HepG2 (cell line): ENCODE data around the gene UEVLD. TPM values are rescaled to one million over a fixed set of nuclear protein-coding genes. Genes with fewer than 3 reads are reported as not detected.

Experiments
- ATAC-seq: fragments of 200-7000 bp; cut with Tn5 transposase; 3 replicates; pipeline ENCODE4 v1.9.1; 2020; ENCODE audit warnings: mild to moderate bottlenecking, moderate library complexity
- BruUV-seq: library from RNA; stranded (reverse); fragments of 400-500 nt; replicated peaks from 2 replicates; lab custom pipeline; 2021; lab: Mats Ljungman, UMichigan
- CTCF ChIA-PET: fragments of 300-600 bp; formaldehyde crosslinking; extraction: SDS; loops from one replicate; lab custom pipeline; 2021; ENCODE audit warnings: low total read pairs, inconsistent platforms, low intra/inter-chr PET ratio; lab: Yijun Ruan, JAX
- POLR2A ChIA-PET: fragments of 350-600 bp; sonication (Branson Sonifier 250); formaldehyde crosslinking; loops from one replicate; lab custom pipeline; 2020; ENCODE audit warnings: antibody characterized with exemption, inconsistent platforms; lab: Yijun Ruan, JAX
- DNase-seq: peaks from one replicate; pipeline ENCODE4 v3.0.0-alpha.2; 2015; ENCODE audit warnings: low spot score
- FAIRE-seq: peaks from 3 replicates; lab custom pipeline; 2011; peaks lifted over from hg19 to GRCh38; lab: Jason Lieb, UNC
- H2AFZ ChIP-seq: one replicate; pipeline ENCODE4 v1.6.1; 2011; ENCODE audit warnings: low read length, inconsistent platforms
- H3K27ac ChIP-seq: fragments of 300-600 bp; 3 replicates; pipeline ENCODE4 v1.8.0; 2011; ENCODE audit warnings: mixed run types, mild to moderate bottlenecking, mixed read lengths, low read length, inconsistent platforms; ENCODE audit not compliant: insufficient read depth; ENCODE audit errors: extremely low read length
- H3K27me3 ChIP-seq, 2 experiments: fragments of 200-600 bp in 1 of 2; 2 replicates in 1 of 2; 3 replicates in 1 of 2; pipeline versions ENCODE4 v1.6.0 to v1.8.0; 2011; ENCODE audit warnings: low read length in 2 of 2, mild to moderate bottlenecking in 2 of 2, moderate library complexity in 2 of 2, inconsistent platforms in 1 of 2; ENCODE audit not compliant: insufficient read depth in 2 of 2, control insufficient read depth in 1 of 2
- H3K36me3 ChIP-seq, 2 experiments: fragments of 200-600 bp in 1 of 2; replicated peaks in 1 of 2; 2 replicates in 1 of 2; 3 replicates in 1 of 2; pipeline versions ENCODE4 v1.5.1 to v1.8.0; 2011; ENCODE audit warnings: low read length in 2 of 2, inconsistent platforms in 1 of 2; ENCODE audit not compliant: insufficient read depth in 2 of 2, control insufficient read depth in 1 of 2
- H3K4me1 ChIP-seq: 2 replicates; pipeline ENCODE4 v1.5.1; 2012; ENCODE audit warnings: low read length, inconsistent platforms; ENCODE audit not compliant: insufficient read depth
- H3K4me2 ChIP-seq: 2 replicates; pipeline ENCODE4 v1.6.0; 2011; ENCODE audit warnings: low read depth, low read length, inconsistent platforms
- H3K4me3 ChIP-seq, 3 experiments: fragments of 200-600 bp in 1 of 3; sonication (generic), shearing (Covaris generic) in 1 of 3; replicated peaks in 1 of 3; 2 replicates each; pipeline ENCODE4 v1.5.1; 2011 to 2016; ENCODE audit warnings: low read length in 3 of 3, inconsistent platforms in 2 of 3, low read depth in 2 of 3, mild to moderate bottlenecking in 2 of 3, control low read depth in 1 of 3, mixed read lengths in 1 of 3; ENCODE audit not compliant: insufficient read depth in 1 of 3
- H3K79me2 ChIP-seq: one replicate; pipeline ENCODE4 v1.6.1; 2011; ENCODE audit warnings: low read length, inconsistent platforms; ENCODE audit not compliant: insufficient read depth
- H3K9ac ChIP-seq: 2 replicates; pipeline ENCODE4 v1.6.0; 2011; ENCODE audit warnings: mild to moderate bottlenecking, low read depth, low read length, inconsistent platforms; ENCODE audit not compliant: insufficient read depth
- H3K9me3 ChIP-seq: 2 replicates; pipeline ENCODE4 v1.5.1; 2012; ENCODE audit warnings: mild to moderate bottlenecking, low read length
- H4K20me1 ChIP-seq: 2 replicates; pipeline ENCODE4 v1.6.0; 2011; ENCODE audit warnings: inconsistent platforms, mild to moderate bottlenecking, low read length, moderate library complexity; ENCODE audit not compliant: insufficient read depth
- BRCA1 ChIP-seq: sonication (generic); formaldehyde crosslinking; IDR thresholded peaks from 2 replicates; pipeline ENCODE4 v1.4.0; 2020; ENCODE audit warnings: missing genetic modification reagents
- HNRNPLL ChIP-seq: fragments of 200-400 bp; formaldehyde crosslinking; IDR thresholded peaks from 2 replicates; pipeline ENCODE4 v1.6.1; 2017; ENCODE audit warnings: mild to moderate bottlenecking, low read depth, low read length; ENCODE audit not compliant: poor library complexity, severe bottlenecking
- MATR3 ChIP-seq: sonication (generic); formaldehyde crosslinking; IDR thresholded peaks from 2 replicates; pipeline ENCODE4 v1.4.0; 2020; ENCODE audit warnings: missing genetic modification reagents
- MLXIP ChIP-seq: sonication (generic); formaldehyde crosslinking; IDR thresholded peaks from 2 replicates; pipeline ENCODE4 v1.9.0; 2021; ENCODE audit warnings: missing genetic modification reagents, borderline replicate concordance
- MYNN ChIP-seq: sonication (generic); formaldehyde crosslinking; IDR thresholded peaks from 2 replicates; pipeline ENCODE4 v1.4.0; 2020; ENCODE audit warnings: mild to moderate bottlenecking, low read depth, missing genetic modification reagents
- RBM39 ChIP-seq: fragments of 200-400 bp; formaldehyde crosslinking; IDR thresholded peaks from one replicate; pipeline ENCODE4 v1.6.1; 2018; ENCODE audit warnings: antibody characterized with exemption, mild to moderate bottlenecking, low read depth, low read length; ENCODE audit not compliant: poor library complexity, severe bottlenecking
- SNAPC5 ChIP-seq: sonication (generic); formaldehyde crosslinking; IDR thresholded peaks from 2 replicates; pipeline ENCODE4 v1.8.1; 2023; ENCODE audit warnings: mild to moderate bottlenecking, missing genetic modification reagents, borderline replicate concordance
- TGIF2 ChIP-seq: IDR thresholded peaks from 2 replicates; pipeline ENCODE4 v1.6.1; 2016; ENCODE audit warnings: control low read depth, missing compliant biosample characterization
- ZBTB7A ChIP-seq: sonication (generic); formaldehyde crosslinking; IDR thresholded peaks from 2 replicates; pipeline ENCODE4 v1.8.0; 2022; ENCODE audit warnings: mild to moderate bottlenecking, missing genetic modification reagents
- ZFP82 ChIP-seq: sonication (generic); formaldehyde crosslinking; IDR thresholded peaks from 2 replicates; pipeline ENCODE4 v1.5.1; 2020; ENCODE audit warnings: mild to moderate bottlenecking, missing genetic modification reagents, borderline replicate concordance
- ZNF557 ChIP-seq: sonication (generic); formaldehyde crosslinking; IDR thresholded peaks from 2 replicates; pipeline ENCODE4 v1.4.0; 2020; ENCODE audit warnings: missing genetic modification reagents
- ZNF570 ChIP-seq: sonication (generic); formaldehyde crosslinking; IDR thresholded peaks from 2 replicates; pipeline ENCODE4 v1.4.0; 2020; ENCODE audit warnings: mild to moderate bottlenecking, missing genetic modification reagents, borderline replicate concordance
- in situ Hi-C: cut with HindIII; loops from 2 replicates; pipeline ENCODE4 v1.10.0; 2017; ENCODE audit warnings: low pct_unique_long_range_greater_than_20kb; ENCODE audit not compliant: extremely low pct_ligation_motif_present
- intact Hi-C: fragments of 100-400 bp; cut with micrococcal nuclease; formaldehyde crosslinking; loops from one replicate; pipeline ENCODE4 v1.10.0; 2022; ENCODE audit not compliant: unreplicated experiment
- polyA plus RNA-seq, 8 experiments: library from polyadenylated mRNA; depleted of rRNA in 3 of 8; stranded (reverse) in 7 of 8; unstranded in 1 of 8; fragments of >200 nt; fragmentation: Illumina TruSeq in 4 of 8; extraction: Trizol in 4 of 8; gene quantifications; 2 replicates each; pipeline versions ENCODE4 v1.2.1 to v1.2.3, GENCODE V29; 2011 to 2016; ENCODE audit warnings: low read depth in 4 of 8, missing spikeins in 1 of 8, mixed read lengths in 1 of 8; ENCODE audit not compliant: insufficient read depth in 1 of 8
- total RNA-seq, 5 experiments: library from RNA; depleted of rRNA; stranded (reverse); fragments of >200 nt; fragmentation: Illumina TruSeq; extraction: Trizol; gene quantifications; 2 replicates each; pipeline ENCODE4 v1.2.3, GENCODE V29; 2016; ENCODE audit warnings: low read depth in 1 of 5
- TF ChIP-seq, protein P1 (sequence below): fragments of 450-650 bp; IDR thresholded peaks from 2 replicates; pipeline ENCODE4 v1.6.1; 2017; ENCODE audit warnings: mild to moderate bottlenecking
- TF ChIP-seq, protein P2 (sequence below): sonication (generic); formaldehyde crosslinking; IDR thresholded peaks from 2 replicates; pipeline ENCODE4 v1.8.1; 2022; ENCODE audit warnings: mild to moderate bottlenecking, missing genetic modification reagents

UEVLD gene
- total and polyA plus RNA-seq, 2 of the 13 experiments (the other 11 are each of a cell fraction or from before 2014, with no cell fraction given) = 5.7 to 13.7 TPM

- POLR2A ChIA-PET = no interaction called here
- no TSS peak for BruUV-seq
- Histone ChIP-seq H3K4me2 (no peak overlapping the region), H3K27me3 (no peaks in the 10 kb centered on the region; a peak in 1 of 5 replicates), H3K4me1 (no peaks in the 10 kb centered on the region), H3K9ac (no peak overlapping the region), H3K27ac (no peak overlapping the region), H3K79me2 (no peaks in the 10 kb centered on the region), H3K36me3 (peaks cover 9 to 71% of the 10 kb centered on the region in 2 experiments; a peak in 4 of 5 replicates), H2AFZ (no peak overlapping the region), H3K9me3 (no peaks in the 10 kb centered on the region), H4K20me1 (no peaks in the 10 kb centered on the region), H3K4me3 (no peak overlapping the region)
- ATAC-seq = no peak
- no peak for FAIRE-seq
- in situ Hi-C loops = no loop called here
- intact Hi-C loops = no loop called here
- no peak for DNase-seq
- CTCF ChIA-PET = no interaction called here
- TF ChIP-seq SNAPC5 (CRISPR knock-in tag) (no peak), ZBTB7A (CRISPR knock-in tag) (no peak), ZNF570 (CRISPR knock-in tag) (no peak), MLXIP (no peak), BRCA1 (CRISPR knock-in tag) (no peak), ZFP82 (CRISPR knock-in tag) (no peak), TGIF2 (CRISPR knock-in tag) (no peak), MATR3 (no peak), ZNF557 (CRISPR knock-in tag) (no peak), HNRNPLL (no peak), RBM39 (no peak), MYNN (CRISPR knock-in tag) (no peak)
- TF ChIP-seq, protein P1, sequence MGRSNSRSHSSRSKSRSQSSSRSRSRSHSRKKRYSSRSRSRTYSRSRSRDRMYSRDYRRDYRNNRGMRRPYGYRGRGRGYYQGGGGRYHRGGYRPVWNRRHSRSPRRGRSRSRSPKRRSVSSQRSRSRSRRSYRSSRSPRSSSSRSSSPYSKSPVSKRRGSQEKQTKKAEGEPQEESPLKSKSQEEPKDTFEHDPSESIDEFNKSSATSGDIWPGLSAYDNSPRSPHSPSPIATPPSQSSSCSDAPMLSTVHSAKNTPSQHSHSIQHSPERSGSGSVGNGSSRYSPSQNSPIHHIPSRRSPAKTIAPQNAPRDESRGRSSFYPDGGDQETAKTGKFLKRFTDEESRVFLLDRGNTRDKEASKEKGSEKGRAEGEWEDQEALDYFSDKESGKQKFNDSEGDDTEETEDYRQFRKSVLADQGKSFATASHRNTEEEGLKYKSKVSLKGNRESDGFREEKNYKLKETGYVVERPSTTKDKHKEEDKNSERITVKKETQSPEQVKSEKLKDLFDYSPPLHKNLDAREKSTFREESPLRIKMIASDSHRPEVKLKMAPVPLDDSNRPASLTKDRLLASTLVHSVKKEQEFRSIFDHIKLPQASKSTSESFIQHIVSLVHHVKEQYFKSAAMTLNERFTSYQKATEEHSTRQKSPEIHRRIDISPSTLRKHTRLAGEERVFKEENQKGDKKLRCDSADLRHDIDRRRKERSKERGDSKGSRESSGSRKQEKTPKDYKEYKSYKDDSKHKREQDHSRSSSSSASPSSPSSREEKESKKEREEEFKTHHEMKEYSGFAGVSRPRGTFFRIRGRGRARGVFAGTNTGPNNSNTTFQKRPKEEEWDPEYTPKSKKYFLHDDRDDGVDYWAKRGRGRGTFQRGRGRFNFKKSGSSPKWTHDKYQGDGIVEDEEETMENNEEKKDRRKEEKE = no peak
- TF ChIP-seq, protein P2, sequence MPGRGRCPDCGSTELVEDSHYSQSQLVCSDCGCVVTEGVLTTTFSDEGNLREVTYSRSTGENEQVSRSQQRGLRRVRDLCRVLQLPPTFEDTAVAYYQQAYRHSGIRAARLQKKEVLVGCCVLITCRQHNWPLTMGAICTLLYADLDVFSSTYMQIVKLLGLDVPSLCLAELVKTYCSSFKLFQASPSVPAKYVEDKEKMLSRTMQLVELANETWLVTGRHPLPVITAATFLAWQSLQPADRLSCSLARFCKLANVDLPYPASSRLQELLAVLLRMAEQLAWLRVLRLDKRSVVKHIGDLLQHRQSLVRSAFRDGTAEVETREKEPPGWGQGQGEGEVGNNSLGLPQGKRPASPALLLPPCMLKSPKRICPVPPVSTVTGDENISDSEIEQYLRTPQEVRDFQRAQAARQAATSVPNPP (CRISPR knock-in tag) = no peak
These were observed 86.2 kb downstream of the UEVLD start for GRCh38 chr11:18502352-18502751.
